GM23338 (cell line): ENCODE data around the gene COX8A. TPM values are rescaled to one million over a fixed set of nuclear protein-coding genes. Genes with fewer than 3 reads are reported as not detected.

Experiments used
- ATAC-seq: fragments of 200-7000 bp; cut with Tn5 transposase; 3 replicates; pipeline ENCODE4 v1.9.1; 2020
- DNase-seq: peaks from one replicate; pipeline ENCODE4 v3.0.0-alpha.2; 2015; ENCODE audit warnings: low spot score
- H2AFZ ChIP-seq: fragments of 200-600 bp; sonication (generic); 2 replicates; pipeline ENCODE4 v1.8.0; 2016; ENCODE audit warnings: antibody characterized with exemption, mild to moderate bottlenecking, moderate library complexity
- H3F3A ChIP-seq: fragments of 200-600 bp; sonication (generic); replicated peaks from 2 replicates; pipeline ENCODE4 v1.8.0; 2017; ENCODE audit warnings: antibody characterized with exemption, mixed run types, low read depth
- H3K27ac ChIP-seq: fragments of 200-600 bp; sonication (generic); 2 replicates; pipeline ENCODE4 v1.6.1; 2016; ENCODE audit warnings: low read depth
- H3K27me3 ChIP-seq: fragments of 200-600 bp; sonication (generic); 2 replicates; pipeline ENCODE4 v1.8.0; 2016; ENCODE audit warnings: mild to moderate bottlenecking, mixed run types, moderate library complexity; ENCODE audit not compliant: insufficient read depth
- H3K36me3 ChIP-seq: fragments of 200-600 bp; sonication (generic); 2 replicates; pipeline ENCODE4 v1.8.0; 2016; ENCODE audit warnings: mild to moderate bottlenecking; ENCODE audit not compliant: insufficient read depth
- H3K4me1 ChIP-seq: fragments of 200-600 bp; sonication (generic); 2 replicates; pipeline ENCODE4 v1.8.0; 2016; ENCODE audit warnings: mild to moderate bottlenecking, moderate library complexity; ENCODE audit not compliant: insufficient read depth
- H3K4me2 ChIP-seq: fragments of 200-600 bp; sonication (generic); 2 replicates; pipeline ENCODE4 v1.7.1; 2017; ENCODE audit warnings: mixed run types
- H3K4me3 ChIP-seq: fragments of 200-600 bp; sonication (generic); 2 replicates; pipeline ENCODE4 v1.6.1; 2016; ENCODE audit warnings: mixed run types
- H3K79me2 ChIP-seq: fragments of 200-600 bp; sonication (generic); replicated peaks from 2 replicates; pipeline ENCODE4 v1.8.0; 2017; ENCODE audit warnings: mild to moderate bottlenecking; ENCODE audit not compliant: insufficient read depth
- H3K9me2 ChIP-seq: fragments of 200-600 bp; sonication (generic); 2 replicates; pipeline ENCODE4 v1.8.0; 2017; ENCODE audit not compliant: insufficient read depth
- H4K20me1 ChIP-seq: fragments of 200-600 bp; sonication (generic); replicated peaks from 2 replicates; pipeline ENCODE4 v1.8.0; 2017; ENCODE audit warnings: mild to moderate bottlenecking; ENCODE audit not compliant: insufficient read depth
- H3K27ac Mint-ChIP-seq: 2 replicates; pipeline ENCODE4 v1.8.0; 2020; ENCODE audit warnings: inconsistent platforms, mild to moderate bottlenecking, moderate library complexity, mixed read lengths
- H3K27me3 Mint-ChIP-seq: 3 replicates; pipeline ENCODE4 v1.8.0; 2022; ENCODE audit warnings: low read depth, mild to moderate bottlenecking, moderate library complexity, mixed read lengths, inconsistent platforms; ENCODE audit not compliant: insufficient read depth, poor library complexity
- H3K36me3 Mint-ChIP-seq: 3 replicates; pipeline ENCODE4 v1.8.0; 2021; ENCODE audit warnings: low read depth, mild to moderate bottlenecking, inconsistent platforms, moderate library complexity, mixed read lengths
- H3K4me1 Mint-ChIP-seq: 3 replicates; pipeline ENCODE4 v1.8.0; 2020; ENCODE audit warnings: mild to moderate bottlenecking, inconsistent platforms, mixed read lengths
- H3K4me3 Mint-ChIP-seq: 3 replicates; pipeline ENCODE4 v1.8.0; 2021; ENCODE audit warnings: moderate library complexity, mild to moderate bottlenecking, inconsistent platforms, mixed read lengths
- H3K9me3 Mint-ChIP-seq: 3 replicates; pipeline ENCODE4 v1.8.0; 2020; ENCODE audit warnings: moderate library complexity, mild to moderate bottlenecking, inconsistent platforms, mixed read lengths
- CREB1 ChIP-seq: fragments of 250-450 bp; sonication (Bioruptor Pico); IDR thresholded peaks from 2 replicates; pipeline ENCODE4 v1.5.0; 2020; ENCODE audit warnings: low read depth, mild to moderate bottlenecking, moderate library complexity
- EZH2 ChIP-seq: fragments of 200-600 bp; sonication (generic); IDR thresholded peaks from one replicate; pipeline ENCODE4 v1.8.0; 2017; ENCODE audit warnings: antibody characterized with exemption, mild to moderate bottlenecking, low read depth; ENCODE audit not compliant: unreplicated experiment
- EZH2phosphoT487 ChIP-seq: fragments of 200-600 bp; sonication (generic); IDR thresholded peaks from one replicate; pipeline ENCODE4 v1.8.1; 2018; ENCODE audit warnings: antibody characterized with exemption; ENCODE audit not compliant: unreplicated experiment
- JUNB ChIP-seq: IDR thresholded peaks from one replicate; pipeline ENCODE4 v1.6.1; 2016; ENCODE audit warnings: antibody characterized with exemption; ENCODE audit not compliant: unreplicated experiment
- NANOG ChIP-seq: IDR thresholded peaks from 2 replicates; pipeline ENCODE4 v1.6.1; 2016; ENCODE audit warnings: antibody characterized with exemption, borderline replicate concordance
- POLR2AphosphoS5 ChIP-seq: IDR thresholded peaks from 2 replicates; pipeline ENCODE4 v1.6.1; 2016; ENCODE audit warnings: antibody characterized with exemption, low read depth
- ZNF114 ChIP-seq: fragments of 250-450 bp; sonication (Bioruptor Pico); IDR thresholded peaks from 2 replicates; pipeline ENCODE4 v1.5.0; 2020; ENCODE audit warnings: mild to moderate bottlenecking, moderate library complexity
- ZNF331 ChIP-seq: fragments of 250-450 bp; sonication (Bioruptor Pico); IDR thresholded peaks from 2 replicates; pipeline ENCODE4 v1.5.0; 2020; ENCODE audit warnings: low read depth, mild to moderate bottlenecking, moderate library complexity
- polyA plus RNA-seq: library from polyadenylated mRNA; unstranded; fragments of >200 nt; fragmentation: Nextera tagmentation; extraction: Ambion mirVana; gene quantifications from 2 replicates; pipeline ENCODE4 v1.2.1, GENCODE V29; 2016
- total RNA-seq: library from RNA; depleted of rRNA; stranded (reverse); fragments of >200 nt; shearing (Covaris generic); gene quantifications from 2 replicates; pipeline ENCODE4 v1.2.3, GENCODE V29; 2014
- TF ChIP-seq, protein P1 (sequence below): IDR thresholded peaks from 2 replicates; pipeline ENCODE4 v1.6.1; 2016; ENCODE audit warnings: antibody characterized with exemption
- TF ChIP-seq, protein P2 (sequence below): fragments of 250-450 bp; sonication (Bioruptor Pico); IDR thresholded peaks from 2 replicates; pipeline ENCODE4 v1.5.0; 2020; ENCODE audit warnings: mild to moderate bottlenecking, moderate library complexity
- TF ChIP-seq, protein P3 (sequence below): IDR thresholded peaks from one replicate; pipeline ENCODE4 v1.6.1; 2018; ENCODE audit warnings: antibody characterized with exemption; ENCODE audit not compliant: unreplicated experiment
- TF ChIP-seq, protein P4 (sequence below), 2 experiments: fragments of 200-600 bp in 1 of 2; sonication (generic) in 1 of 2; conservative IDR thresholded peaks; 2 replicates each; pipeline versions ENCODE4 v1.5.1 to v1.6.1; 2016 to 2017; ENCODE audit warnings: antibody characterized with exemption in 2 of 2, low read depth in 2 of 2, mild to moderate bottlenecking in 2 of 2, moderate library complexity in 1 of 2

Gene COX8A
- total and polyA plus RNA-seq, 2 experiments from 2014 or later, result 427 to 483 TPM

DNA sequence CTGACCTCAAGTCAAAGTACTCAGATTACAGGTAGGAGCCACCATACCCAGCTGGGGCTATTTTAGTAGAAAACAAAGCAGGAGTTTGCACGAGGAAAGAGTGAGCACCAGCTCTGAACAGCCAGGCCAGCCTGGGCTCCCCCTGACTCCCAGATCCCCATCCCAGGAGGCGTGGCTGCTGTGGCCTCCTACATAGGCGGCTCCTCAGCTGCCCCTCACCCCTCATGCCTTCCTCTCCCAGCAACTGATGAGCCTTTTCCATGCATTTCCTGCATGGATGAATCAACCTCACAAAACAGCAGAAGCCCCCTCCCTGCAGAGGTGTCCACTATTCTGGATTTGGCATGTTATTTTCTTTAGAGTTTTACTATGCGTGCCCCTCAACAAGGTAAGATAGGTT is 50.8 kb downstream of the COX8A start:
- H2AFZ ChIP-seq, result no peak overlapping the region
- H3K27ac ChIP-seq, result peak overlapping the region; percentile 79
- peak overlapping the region; percentile 86 for H3K27ac Mint-ChIP-seq
- TF ChIP-seq, protein P1, sequence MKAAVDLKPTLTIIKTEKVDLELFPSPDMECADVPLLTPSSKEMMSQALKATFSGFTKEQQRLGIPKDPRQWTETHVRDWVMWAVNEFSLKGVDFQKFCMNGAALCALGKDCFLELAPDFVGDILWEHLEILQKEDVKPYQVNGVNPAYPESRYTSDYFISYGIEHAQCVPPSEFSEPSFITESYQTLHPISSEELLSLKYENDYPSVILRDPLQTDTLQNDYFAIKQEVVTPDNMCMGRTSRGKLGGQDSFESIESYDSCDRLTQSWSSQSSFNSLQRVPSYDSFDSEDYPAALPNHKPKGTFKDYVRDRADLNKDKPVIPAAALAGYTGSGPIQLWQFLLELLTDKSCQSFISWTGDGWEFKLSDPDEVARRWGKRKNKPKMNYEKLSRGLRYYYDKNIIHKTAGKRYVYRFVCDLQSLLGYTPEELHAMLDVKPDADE, result peak; percentile 84
- TF ChIP-seq, protein P2, sequence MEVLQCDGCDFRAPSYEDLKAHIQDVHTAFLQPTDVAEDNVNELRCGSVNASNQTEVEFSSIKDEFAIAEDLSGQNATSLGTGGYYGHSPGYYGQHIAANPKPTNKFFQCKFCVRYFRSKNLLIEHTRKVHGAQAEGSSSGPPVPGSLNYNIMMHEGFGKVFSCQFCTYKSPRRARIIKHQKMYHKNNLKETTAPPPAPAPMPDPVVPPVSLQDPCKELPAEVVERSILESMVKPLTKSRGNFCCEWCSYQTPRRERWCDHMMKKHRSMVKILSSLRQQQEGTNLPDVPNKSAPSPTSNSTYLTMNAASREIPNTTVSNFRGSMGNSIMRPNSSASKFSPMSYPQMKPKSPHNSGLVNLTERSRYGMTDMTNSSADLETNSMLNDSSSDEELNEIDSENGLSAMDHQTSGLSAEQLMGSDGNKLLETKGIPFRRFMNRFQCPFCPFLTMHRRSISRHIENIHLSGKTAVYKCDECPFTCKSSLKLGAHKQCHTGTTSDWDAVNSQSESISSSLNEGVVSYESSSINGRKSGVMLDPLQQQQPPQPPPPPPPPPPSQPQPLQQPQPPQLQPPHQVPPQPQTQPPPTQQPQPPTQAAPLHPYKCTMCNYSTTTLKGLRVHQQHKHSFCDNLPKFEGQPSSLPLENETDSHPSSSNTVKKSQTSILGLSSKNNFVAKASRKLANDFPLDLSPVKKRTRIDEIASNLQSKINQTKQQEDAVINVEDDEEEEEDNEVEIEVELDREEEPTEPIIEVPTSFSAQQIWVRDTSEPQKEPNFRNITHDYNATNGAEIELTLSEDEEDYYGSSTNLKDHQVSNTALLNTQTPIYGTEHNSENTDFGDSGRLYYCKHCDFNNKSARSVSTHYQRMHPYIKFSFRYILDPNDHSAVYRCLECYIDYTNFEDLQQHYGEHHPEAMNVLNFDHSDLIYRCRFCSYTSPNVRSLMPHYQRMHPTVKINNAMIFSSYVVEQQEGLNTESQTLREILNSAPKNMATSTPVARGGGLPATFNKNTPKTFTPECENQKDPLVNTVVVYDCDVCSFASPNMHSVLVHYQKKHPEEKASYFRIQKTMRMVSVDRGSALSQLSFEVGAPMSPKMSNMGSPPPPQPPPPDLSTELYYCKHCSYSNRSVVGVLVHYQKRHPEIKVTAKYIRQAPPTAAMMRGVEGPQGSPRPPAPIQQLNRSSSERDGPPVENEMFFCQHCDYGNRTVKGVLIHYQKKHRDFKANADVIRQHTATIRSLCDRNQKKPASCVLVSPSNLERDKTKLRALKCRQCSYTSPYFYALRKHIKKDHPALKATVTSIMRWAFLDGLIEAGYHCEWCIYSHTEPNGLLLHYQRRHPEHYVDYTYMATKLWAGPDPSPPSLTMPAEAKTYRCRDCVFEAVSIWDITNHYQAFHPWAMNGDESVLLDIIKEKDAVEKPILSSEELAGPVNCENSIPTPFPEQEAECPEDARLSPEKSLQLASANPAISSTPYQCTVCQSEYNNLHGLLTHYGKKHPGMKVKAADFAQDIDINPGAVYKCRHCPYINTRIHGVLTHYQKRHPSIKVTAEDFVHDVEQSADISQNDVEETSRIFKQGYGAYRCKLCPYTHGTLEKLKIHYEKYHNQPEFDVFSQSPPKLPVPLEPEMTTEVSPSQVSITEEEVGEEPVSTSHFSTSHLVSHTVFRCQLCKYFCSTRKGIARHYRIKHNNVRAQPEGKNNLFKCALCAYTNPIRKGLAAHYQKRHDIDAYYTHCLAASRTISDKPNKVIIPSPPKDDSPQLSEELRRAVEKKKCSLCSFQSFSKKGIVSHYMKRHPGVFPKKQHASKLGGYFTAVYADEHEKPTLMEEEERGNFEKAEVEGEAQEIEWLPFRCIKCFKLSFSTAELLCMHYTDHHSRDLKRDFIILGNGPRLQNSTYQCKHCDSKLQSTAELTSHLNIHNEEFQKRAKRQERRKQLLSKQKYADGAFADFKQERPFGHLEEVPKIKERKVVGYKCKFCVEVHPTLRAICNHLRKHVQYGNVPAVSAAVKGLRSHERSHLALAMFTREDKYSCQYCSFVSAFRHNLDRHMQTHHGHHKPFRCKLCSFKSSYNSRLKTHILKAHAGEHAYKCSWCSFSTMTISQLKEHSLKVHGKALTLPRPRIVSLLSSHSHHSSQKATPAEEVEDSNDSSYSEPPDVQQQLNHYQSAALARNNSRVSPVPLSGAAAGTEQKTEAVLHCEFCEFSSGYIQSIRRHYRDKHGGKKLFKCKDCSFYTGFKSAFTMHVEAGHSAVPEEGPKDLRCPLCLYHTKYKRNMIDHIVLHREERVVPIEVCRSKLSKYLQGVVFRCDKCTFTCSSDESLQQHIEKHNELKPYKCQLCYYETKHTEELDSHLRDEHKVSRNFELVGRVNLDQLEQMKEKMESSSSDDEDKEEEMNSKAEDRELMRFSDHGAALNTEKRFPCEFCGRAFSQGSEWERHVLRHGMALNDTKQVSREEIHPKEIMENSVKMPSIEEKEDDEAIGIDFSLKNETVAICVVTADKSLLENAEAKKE, result no peak
- TF ChIP-seq NANOG, result 0 out of 2 replicates have a peak, but pooled peaks have one; percentile 12
- TF ChIP-seq ZNF331 (CRISPR knock-in tag), result no peak
- TF ChIP-seq CREB1 (CRISPR knock-in tag), result no peak
- TF ChIP-seq, protein P3, sequence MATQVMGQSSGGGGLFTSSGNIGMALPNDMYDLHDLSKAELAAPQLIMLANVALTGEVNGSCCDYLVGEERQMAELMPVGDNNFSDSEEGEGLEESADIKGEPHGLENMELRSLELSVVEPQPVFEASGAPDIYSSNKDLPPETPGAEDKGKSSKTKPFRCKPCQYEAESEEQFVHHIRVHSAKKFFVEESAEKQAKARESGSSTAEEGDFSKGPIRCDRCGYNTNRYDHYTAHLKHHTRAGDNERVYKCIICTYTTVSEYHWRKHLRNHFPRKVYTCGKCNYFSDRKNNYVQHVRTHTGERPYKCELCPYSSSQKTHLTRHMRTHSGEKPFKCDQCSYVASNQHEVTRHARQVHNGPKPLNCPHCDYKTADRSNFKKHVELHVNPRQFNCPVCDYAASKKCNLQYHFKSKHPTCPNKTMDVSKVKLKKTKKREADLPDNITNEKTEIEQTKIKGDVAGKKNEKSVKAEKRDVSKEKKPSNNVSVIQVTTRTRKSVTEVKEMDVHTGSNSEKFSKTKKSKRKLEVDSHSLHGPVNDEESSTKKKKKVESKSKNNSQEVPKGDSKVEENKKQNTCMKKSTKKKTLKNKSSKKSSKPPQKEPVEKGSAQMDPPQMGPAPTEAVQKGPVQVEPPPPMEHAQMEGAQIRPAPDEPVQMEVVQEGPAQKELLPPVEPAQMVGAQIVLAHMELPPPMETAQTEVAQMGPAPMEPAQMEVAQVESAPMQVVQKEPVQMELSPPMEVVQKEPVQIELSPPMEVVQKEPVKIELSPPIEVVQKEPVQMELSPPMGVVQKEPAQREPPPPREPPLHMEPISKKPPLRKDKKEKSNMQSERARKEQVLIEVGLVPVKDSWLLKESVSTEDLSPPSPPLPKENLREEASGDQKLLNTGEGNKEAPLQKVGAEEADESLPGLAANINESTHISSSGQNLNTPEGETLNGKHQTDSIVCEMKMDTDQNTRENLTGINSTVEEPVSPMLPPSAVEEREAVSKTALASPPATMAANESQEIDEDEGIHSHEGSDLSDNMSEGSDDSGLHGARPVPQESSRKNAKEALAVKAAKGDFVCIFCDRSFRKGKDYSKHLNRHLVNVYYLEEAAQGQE, result no peak
- TF ChIP-seq JUNB, result no peak
- TF ChIP-seq POLR2AphosphoS5, result peak; percentile 23; the same call in 1 of the 2 replicates
- TF ChIP-seq EZH2phosphoT487, result no peak
- no peak for TF ChIP-seq ZNF114 (CRISPR knock-in tag)
- TF ChIP-seq EZH2, result no peak
- TF ChIP-seq, protein P4, sequence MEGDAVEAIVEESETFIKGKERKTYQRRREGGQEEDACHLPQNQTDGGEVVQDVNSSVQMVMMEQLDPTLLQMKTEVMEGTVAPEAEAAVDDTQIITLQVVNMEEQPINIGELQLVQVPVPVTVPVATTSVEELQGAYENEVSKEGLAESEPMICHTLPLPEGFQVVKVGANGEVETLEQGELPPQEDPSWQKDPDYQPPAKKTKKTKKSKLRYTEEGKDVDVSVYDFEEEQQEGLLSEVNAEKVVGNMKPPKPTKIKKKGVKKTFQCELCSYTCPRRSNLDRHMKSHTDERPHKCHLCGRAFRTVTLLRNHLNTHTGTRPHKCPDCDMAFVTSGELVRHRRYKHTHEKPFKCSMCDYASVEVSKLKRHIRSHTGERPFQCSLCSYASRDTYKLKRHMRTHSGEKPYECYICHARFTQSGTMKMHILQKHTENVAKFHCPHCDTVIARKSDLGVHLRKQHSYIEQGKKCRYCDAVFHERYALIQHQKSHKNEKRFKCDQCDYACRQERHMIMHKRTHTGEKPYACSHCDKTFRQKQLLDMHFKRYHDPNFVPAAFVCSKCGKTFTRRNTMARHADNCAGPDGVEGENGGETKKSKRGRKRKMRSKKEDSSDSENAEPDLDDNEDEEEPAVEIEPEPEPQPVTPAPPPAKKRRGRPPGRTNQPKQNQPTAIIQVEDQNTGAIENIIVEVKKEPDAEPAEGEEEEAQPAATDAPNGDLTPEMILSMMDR (conservative IDR thresholded peaks at IDR 0.05; ENCODE audit: low read depth in 2 of 2), result no peak
- peak overlapping the region; percentile 42 for H3K4me2 ChIP-seq
- no peaks in the 10 kb centered on the region; the same call in 2 of the 3 replicates for H3K9me3 Mint-ChIP-seq
- DNase-seq (peak; percentile 93), ATAC-seq (peak; percentile 59)
- H3K4me3 Mint-ChIP-seq, result peak overlapping the region; percentile 20; the same call in 2 of the 3 replicates
- no peaks in the 10 kb centered on the region for H3K79me2 ChIP-seq
- peaks cover 75% of the 10 kb centered on the region for H3K4me1 Mint-ChIP-seq
- H4K20me1 ChIP-seq, result no peaks in the 10 kb centered on the region
- H3K9me2 ChIP-seq, result no peaks in the 10 kb centered on the region
- H3F3A ChIP-seq, result peaks cover 25% of the 10 kb centered on the region
- peaks cover 62% of the 10 kb centered on the region for H3K27me3 Mint-ChIP-seq
- H3K36me3 ChIP-seq, result no peaks in the 10 kb centered on the region
- H3K27me3 ChIP-seq, result peaks cover 20% of the 10 kb centered on the region
- peaks cover 4% of the 10 kb centered on the region; the same call in 1 of the 3 replicates for H3K36me3 Mint-ChIP-seq
- H3K4me1 ChIP-seq, result peaks cover 75% of the 10 kb centered on the region
- peak overlapping the region; percentile 31; the same call in 1 of the 2 replicates for H3K4me3 ChIP-seq
